ENCODE results near the gene LDLRAP1.
"Not testable (repeated sequence)": the region's sequence is repeated elsewhere in the genome, so short reads cannot be mapped to it uniquely, and the experiment has no call there.

Gene LDLRAP1

GRCh38 chr1:25579292-25580252 lies 36.2 kb downstream of the LDLRAP1 start:
- no peak for DNase-seq

- DNase-seq = no peak
These were observed 37.5 kb downstream of the LDLRAP1 start for GRCh38 chr1:25580927-25581326.

- DNase-seq = no peak
These were observed 38.4 kb downstream of the LDLRAP1 start for GRCh38 chr1:25581764-25582163.

GRCh38 chr1:25583519-25584370 lies 40.3 kb downstream of the LDLRAP1 start:
- DNase-seq = no peak

GRCh38 chr1:25586181-25586588 lies 42.8 kb downstream of the LDLRAP1 start:
- DNase-seq = no peak

- no peak for DNase-seq
These were observed 43.9 kb downstream of the LDLRAP1 start for GRCh38 chr1:25587290-25587689.

- DNase-seq = not testable (repeated sequence)
These were observed 44.8 kb downstream of the LDLRAP1 start for GRCh38 chr1:25588224-25588623.

- DNase-seq = not testable (repeated sequence)
These were observed 45.4 kb downstream of the LDLRAP1 start for GRCh38 chr1:25588786-25589185.

GRCh38 chr1:25590096-25590824 lies 46.9 kb downstream of the LDLRAP1 start:
- DNase-seq = no peak

GRCh38 chr1:25593861-25594260 lies 50.5 kb downstream of the LDLRAP1 start:
- no peak for DNase-seq

GRCh38 chr1:25594971-25595370 lies 51.6 kb downstream of the LDLRAP1 start:
- DNase-seq = no peak

- not testable (repeated sequence) for DNase-seq
These were observed 53.2 kb downstream of the LDLRAP1 start for GRCh38 chr1:25596641-25597040.

- DNase-seq = no peak
These were observed 55.5 kb downstream of the LDLRAP1 start for GRCh38 chr1:25598879-25599278.

- DNase-seq = no peak
These were observed 56.7 kb downstream of the LDLRAP1 start for GRCh38 chr1:25599969-25600610.

- DNase-seq = not testable (repeated sequence)
These were observed 57.7 kb downstream of the LDLRAP1 start for GRCh38 chr1:25600971-25601699.

- DNase-seq = not testable (repeated sequence)
These were observed 60.6 kb downstream of the LDLRAP1 start for GRCh38 chr1:25603779-25604538.

- DNase-seq = no peak
These were observed 63.7 kb downstream of the LDLRAP1 start for GRCh38 chr1:25607123-25607522.

- DNase-seq = peak; percentile 96
These were observed 65.2 kb downstream of the LDLRAP1 start for GRCh38 chr1:25608488-25609178.

- DNase-seq = no peak
These were observed 66.5 kb downstream of the LDLRAP1 start for GRCh38 chr1:25609921-25610320.

Measured in CD4-positive, alpha-beta T cell treated with Interleukin-6 for 4 hours (primary cell).